GM21576 (cell line): Measurements from ENCODE around the gene DCAF11.
A peak's percentile ranks its signal among the peaks of the same experiment; 100 is the strongest.

Source experiments
- ATAC-seq: cut with Tn5 transposase; IDR thresholded peaks from one replicate; pipeline ENCODE4 v1.9.1; 2021; ENCODE audit warnings: mild to moderate bottlenecking, moderate library complexity; ENCODE audit not compliant: unreplicated experiment

Gene DCAF11

DNA sequence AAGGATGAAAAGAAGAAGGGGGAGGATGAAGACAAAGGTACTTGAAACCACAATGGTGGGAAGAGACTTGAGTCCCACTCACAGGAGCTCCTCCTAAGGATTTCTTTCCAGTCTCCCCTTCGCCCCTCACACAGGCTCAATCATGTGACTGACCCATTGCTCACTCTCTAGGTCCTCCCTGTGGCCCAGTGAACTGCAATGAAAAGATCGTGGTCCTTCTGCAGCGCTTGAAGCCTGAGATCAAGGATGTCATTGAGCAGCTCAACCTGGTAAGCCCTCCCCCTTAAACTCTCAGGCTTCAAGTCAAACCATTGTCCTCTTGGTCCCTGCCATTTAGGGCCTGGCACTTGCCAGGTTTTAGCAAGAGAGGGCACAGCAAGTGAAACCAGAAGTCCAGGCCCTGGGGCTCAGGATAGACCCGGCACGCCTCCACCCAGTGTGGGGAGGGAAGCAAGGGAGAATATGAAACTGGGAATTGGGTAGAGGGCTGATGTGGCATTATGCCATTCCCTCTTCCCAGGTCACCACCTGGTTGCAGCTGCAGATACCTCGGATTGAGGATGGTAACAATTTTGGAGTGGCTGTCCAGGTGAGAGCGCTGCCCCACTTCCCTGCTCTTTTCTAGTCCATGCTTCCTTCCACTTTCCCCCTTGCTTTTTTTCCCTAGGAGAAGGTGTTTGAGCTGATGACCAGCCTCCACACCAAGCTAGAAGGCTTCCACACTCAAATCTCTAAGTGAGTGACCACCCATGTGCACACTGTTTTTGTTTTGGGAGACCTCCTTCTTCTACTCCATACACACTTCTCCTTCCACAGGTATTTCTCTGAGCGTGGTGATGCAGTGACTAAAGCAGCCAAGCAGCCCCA is 23.2 kb downstream of the DCAF11 start:
- no peak for ATAC-seq

DNA sequence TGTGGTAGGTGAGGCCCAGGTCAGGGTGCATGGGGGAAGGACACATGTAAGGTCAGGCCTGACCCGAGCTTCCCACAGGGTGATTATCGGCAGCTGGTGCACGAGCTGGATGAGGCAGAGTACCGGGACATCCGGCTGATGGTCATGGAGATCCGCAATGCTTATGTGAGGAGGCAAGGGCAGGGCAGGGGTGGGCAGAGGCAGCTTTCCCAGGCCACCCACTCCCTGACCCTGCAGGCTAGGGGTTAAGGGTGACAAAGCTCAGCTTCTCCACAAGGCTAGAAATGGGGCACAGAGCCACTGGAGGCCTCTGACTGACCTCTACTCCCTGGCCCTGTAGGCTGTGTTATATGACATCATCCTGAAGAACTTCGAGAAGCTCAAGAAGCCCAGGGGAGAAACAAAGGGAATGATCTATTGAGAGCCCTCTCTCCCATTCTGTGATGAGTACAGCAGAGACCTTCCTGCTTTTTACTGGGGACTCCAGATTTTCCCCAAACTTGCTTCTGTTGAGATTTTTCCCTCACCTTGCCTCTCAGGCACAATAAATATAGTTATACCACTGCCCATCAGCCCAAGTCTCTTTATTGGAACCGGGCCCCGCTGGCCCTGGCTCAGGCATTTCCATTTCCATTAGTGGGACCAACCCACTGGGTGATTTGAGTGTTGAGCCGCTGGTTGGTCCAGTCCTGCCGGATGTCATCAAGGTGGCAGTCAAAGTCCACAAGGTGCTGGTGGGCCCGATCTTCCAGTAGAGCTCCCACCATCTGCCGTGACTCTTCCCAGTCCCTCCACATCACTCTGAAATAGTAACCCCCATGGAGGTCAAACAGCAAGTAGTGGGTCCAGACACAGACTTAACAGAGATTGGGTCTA is 24.1 kb downstream of the DCAF11 start:
- no peak for ATAC-seq

DNA sequence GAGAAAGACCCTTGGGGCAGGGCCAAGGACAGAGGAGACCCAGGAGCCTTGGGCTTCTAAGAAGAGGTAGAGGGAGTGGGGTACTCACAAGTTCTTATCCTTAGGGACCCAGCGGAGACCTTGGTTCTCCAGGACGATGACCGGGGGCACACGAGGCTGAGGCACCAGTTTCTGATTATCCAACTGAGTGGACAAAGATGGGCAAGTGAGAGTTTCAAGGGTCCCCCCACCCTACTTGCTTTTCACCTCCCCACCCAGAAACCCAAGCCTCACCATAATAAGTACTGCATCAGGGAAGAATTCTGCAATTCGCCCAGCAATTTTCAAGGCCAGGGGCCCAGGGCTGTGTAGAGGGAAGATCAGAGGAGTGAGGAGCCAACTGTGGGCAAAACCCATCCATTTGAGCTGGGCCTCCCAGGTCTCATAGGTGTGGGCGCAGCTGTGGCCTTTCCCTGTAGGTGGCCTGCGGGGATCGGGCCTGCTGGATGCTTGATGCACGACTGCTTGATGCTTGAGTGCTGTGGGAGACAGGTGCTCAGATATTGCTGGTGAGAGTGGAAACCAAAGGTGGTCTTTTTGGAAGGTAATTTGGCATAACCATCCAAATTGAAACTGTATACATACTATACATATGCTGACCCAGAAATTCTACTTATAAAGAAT is 24.8 kb downstream of the DCAF11 start:
- ATAC-seq, result no peak

DNA sequence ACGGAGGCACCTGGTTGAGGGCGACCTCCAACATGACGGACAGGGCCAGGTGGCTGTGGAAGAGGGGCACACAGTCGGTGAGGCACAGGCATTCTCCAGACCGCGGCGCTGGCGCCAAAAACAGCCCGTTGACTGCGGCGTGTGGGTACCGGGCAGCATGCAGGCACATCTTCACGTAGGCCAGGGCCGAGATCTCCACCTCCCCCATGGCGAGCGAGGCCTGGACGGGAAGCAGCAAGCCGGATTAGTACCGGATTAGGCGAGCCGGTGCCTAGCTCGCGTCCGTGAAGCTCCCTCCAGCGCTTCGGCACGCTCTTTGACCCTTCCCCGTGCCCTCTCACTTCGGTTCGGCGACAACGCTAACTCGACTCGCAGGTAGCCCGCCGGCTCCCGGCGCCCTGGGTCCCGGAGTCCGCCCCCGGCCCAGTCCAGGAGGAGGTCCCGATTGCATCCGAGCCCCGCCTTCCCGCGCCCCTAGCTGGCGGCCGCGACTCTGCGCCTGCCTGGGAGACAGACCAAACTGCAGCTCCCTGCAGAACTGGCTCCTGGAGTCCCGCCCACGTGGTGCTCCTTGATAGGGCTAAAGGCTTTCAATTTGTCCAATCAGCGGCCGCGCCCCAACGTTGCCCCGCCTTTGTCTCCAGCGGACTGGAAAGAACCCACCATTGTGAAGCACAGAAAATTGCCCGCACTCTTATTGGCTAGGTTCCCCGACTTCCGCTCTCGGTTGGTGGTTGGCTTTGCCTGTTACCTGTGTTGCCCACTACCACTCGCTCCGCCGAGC is 26.7 kb downstream of the DCAF11 start, which contains the start of gene EMC9:
EMC9 (minus strand) TSS at position 495 of the 784 bp plus-strand sequence; CDS start at position 208, 287 bp downstream.
- ATAC-seq, result peak; percentile 85

DNA sequence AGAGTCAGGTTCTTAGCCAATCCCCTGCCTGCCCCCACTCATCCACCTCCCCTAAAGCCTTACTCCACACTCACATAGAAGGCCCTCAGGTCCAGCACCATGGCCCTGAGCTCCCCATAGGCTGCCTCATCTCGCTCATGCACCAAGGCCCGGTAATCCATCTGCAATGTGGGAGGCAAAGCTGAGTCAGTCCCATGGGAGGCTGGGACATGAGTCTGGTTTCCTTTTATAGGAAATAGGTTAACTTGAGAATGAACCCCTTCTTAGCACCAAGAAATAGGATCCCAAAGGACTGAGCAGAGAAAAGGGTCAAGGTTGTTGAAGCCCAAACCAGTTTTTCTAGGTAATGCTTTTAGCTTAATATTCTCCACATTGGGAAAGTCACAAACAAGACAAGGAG is 28.9 kb downstream of the DCAF11 start:
- ATAC-seq, result no peak

DNA sequence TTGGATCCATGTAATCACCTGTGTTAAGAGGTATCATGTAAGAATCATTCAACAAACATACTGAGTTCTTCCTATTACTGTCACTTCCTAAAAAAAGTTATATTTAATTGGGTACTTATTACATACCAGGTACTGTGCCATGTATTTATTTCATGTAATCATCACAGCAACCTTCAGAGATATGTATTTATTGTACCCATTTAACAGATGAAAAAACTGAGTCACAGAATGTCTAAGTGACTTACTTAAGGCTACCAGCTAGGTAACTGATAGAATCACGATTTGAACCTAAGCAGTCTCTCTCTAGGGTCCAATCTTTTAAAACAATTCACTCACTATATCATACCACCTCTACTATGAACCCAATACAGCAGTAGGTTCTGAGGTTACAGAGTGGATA is 29.9 kb downstream of the DCAF11 start:
- ATAC-seq, result no peak

DNA sequence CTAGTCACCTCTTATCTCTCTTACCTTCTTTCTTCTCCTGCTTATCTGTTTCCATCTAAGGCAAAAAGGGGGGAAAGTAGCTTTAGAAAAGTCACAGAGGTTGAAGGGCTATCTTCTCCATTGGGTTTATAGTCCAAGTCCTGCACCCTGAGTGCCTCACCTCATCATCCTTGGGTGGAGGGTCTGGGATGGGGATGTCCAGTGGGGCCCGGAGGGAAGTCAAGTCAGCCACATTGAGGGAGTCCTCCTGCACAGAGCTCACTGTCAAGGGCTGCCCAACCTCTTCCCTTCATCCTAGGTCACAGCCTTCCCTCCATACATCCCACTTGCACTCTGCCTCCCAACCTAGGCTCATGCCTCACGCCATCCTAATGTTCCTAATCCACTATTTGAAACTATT is 30.6 kb downstream of the DCAF11 start:
- no peak for ATAC-seq

DNA sequence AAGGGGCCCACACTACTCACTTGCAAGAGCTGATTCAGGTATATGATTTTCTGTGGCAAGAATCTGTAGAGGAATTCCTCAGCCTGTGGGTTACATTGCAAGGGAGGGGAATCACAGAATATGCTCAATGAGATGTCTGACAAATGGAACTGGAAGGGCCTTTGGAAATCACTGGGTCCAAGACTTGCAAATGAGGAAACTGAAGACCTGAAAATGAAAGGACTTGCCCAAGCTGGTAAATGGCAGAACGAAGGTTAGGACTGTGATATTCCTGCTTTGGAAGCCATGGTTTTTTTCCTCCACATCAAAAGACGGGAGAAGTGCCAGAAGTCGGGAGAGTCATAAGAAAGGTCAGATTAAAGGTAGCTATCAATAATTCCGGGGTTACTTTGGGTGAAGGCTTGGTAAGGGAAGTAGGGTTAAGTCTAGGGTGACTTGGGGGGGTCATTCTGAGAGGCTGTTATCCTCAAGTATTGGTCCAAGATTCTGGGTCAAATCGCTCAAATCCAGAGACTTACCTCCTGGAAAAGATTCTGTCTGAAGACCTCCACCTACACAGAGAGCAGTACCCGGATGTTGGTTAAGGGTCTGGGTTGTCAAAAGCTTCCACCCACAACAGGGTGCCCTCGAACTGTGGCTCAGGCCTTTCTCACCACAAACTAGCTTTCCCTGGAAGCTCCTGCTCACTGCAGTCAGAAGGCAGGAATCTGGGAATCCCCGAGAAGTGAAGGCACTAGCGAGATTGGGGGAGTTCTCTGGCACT is 31.3 kb downstream of the DCAF11 start:
- ATAC-seq, result no peak

DNA sequence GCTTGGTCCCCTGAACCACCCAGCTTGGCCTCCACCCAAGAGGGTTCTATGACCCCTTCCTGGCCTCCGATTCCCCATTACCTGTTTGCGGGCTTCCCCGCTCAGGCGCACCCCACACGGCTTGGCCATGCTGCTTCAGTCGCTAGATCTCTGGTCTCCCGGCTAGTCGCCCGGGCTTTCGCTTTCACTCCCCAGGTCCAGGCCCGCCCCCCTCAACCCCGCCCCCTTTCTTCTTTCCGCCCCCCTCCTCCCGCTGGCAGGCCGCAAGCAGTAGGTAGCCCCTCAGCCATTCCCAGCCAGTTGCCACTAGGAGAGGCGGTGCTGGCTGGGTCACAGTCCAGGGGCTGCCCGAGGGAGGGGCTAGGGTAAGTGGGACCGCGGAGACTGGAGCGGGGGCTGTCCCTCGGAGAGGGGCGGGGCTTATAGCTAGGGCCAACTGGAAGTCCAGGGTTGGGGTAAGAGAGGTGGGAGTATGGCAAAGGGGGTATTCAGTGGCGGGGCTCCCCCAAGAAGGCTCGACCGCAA is 31.9 kb downstream of the DCAF11 start, which contains the start of gene PSME2:
PSME2 (minus strand) TSS at position 158 of the 525 bp plus-strand sequence; CDS start at position 129, 29 bp downstream.
- ATAC-seq, result peak; percentile 56

DNA sequence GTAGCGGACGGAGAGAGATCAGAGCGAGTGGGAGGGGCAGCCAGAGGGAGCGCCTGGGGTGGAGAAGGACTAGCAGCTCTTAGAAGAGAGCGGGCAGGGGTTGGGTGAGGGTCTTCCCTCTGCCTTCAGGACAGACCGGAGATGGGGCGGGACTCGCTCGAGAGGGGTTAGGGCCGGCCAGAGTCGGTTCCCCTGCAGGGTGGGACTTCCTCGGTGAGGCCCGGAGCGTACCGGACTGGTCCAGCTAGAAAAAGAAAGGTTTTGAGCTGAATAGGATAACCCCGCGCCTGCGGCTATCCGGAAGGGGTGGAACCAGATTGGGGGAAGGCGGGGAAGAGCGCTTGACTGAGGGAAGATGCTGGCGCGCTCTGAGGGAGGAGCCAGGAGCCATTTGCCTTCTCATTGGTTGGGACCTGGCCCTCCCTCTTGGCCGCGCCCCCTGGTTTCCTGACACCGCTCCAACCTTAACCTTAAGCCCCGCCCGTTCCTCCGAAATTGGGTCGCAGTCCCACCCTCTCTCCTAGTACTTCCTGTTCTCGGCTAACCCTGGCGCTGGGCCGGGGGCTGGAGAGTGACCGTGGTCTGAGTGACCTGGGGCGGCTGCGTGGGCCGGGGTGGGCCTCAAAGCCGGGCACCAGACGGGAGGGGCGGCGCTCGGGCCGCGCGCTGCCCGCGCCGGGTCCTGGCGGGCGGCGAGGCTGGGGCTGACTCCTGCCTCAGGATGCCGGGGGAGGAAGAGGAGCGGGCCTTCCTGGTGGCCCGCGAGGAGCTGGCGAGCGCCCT is 32.6 kb downstream of the DCAF11 start, which contains the start of gene RNF31:
RNF31 (plus strand) TSS at position 521 of the 783 bp plus-strand sequence; CDS start at position 722, 201 bp downstream.
- ATAC-seq, result peak; percentile 85

DNA sequence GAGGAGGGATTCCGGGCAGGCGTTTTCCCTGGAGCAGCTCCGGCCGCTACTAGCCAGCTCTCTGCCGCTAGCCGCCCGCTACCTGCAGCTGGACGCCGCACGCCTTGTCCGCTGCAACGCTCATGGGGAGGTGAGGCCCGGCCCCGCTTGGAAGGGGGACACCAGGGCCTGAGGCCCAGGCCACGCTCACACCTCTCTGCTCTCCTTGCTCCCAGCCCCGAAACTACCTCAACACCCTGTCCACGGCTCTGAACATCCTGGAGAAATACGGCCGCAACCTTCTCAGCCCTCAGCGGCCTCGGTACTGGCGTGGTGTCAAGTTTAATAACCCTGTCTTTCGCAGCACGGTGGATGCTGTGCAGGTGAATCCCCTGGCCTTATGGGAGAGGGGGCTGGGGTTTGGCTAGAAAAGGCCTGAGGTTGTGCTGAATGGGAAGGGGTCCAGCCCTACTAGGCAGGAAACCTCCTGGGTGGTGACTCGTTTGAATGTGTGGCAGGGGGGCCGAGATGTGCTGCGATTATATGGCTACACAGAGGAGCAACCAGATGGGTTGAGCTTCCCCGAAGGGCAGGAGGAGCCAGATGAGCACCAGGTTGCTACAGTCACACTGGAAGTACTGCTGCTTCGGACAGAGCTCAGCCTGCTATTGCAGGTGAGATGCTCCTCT is 33.3 kb downstream of the DCAF11 start:
- no peak for ATAC-seq

DNA sequence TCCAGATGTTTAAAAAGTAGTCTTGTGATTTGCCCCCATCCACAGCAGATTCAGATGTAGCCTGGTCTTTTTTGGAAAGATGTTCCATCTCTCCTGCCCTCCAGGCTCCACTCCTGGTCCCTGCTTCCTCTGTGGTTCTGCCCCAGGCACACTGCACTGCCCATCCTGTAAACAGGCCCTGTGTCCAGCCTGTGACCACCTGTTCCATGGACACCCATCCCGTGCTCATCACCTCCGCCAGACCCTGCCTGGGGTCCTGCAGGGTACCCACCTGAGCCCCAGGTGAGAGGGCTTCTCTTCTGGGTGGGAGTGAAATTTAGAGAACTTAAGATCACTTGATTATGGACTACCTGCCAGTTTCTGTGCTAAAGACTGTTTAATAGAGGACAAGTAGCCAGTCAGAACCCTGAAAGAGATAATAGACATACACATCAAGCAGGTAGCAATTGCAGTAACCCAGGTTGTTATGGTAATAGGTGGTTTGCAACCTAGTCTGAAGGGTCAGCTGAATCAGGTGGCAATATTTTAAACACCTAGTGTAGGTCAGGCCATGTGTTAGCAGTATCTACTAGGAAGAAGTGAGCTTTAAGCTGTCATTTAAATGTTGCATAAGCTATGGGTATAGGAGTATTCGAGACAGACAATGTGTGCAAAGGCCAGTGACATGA is 34.9 kb downstream of the DCAF11 start:
- ATAC-seq, result no peak

DNA sequence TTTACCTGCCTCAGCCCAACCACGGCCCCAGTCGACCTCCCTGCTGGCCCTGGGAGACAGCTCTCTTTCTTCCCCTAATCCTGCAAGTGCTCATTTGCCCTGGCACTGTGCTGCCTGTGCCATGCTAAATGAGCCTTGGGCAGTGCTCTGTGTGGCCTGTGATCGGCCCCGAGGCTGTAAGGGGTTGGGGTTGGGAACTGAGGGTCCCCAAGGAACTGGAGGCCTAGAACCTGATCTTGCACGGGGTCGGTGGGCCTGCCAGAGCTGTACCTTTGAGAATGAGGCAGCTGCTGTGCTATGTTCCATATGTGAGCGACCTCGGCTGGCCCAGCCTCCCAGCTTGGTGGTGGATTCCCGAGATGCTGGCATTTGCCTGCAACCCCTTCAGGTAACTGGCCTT is 35.5 kb downstream of the DCAF11 start:
- no peak for ATAC-seq

DNA sequence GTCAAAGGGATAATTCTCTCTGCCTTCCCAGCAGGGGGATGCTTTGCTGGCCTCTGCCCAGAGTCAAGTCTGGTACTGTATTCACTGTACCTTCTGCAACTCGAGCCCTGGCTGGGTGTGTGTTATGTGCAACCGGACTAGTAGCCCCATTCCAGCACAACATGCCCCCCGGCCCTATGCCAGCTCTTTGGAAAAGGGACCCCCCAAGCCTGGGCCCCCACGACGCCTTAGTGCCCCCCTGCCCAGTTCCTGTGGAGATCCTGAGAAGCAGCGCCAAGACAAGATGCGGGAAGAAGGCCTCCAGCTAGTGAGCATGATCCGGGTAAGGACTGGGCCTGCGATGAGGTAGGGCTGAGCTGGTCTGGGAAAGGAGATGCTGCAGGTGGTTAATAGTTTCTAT is 36.0 kb downstream of the DCAF11 start:
- no peak for ATAC-seq

DNA sequence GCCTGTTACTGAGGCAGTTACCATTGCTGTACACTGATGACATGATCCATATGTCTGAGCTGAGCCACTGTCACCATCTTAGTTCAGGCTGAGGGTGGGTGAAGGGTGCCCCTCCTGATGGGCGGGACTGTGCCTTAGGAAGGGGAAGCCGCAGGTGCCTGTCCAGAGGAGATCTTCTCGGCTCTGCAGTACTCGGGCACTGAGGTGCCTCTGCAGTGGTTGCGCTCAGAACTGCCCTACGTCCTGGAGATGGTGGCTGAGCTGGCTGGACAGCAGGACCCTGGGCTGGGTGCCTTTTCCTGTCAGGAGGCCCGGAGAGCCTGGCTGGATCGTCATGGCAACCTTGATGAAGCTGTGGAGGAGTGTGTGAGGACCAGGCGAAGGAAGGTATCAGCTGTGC is 36.4 kb downstream of the DCAF11 start:
- no peak for ATAC-seq

DNA sequence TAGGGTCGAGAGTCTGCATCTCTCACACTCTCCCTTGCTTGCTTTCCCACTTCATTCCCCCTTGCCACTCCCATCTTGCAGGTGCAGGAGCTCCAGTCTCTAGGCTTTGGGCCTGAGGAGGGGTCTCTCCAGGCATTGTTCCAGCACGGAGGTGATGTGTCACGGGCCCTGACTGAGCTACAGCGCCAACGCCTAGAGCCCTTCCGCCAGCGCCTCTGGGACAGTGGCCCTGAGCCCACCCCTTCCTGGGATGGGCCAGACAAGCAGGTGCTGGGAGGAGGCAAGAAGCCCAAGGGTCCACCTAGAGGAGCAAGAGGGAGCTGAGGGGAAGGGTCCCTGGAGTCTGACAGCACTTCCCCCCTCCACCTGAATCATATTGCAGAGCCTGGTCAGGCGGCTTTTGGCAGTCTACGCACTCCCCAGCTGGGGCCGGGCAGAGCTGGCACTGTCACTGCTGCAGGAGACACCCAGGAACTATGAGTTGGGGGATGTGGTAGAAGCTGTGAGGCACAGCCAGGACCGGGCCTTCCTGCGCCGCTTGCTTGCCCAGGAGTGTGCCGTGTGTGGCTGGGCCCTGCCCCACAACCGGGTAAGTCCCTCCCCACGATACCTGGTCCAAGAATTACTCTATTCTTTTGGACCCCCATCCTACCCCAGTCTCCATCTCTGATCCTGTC is 37.0 kb downstream of the DCAF11 start:
- ATAC-seq, result no peak

DNA sequence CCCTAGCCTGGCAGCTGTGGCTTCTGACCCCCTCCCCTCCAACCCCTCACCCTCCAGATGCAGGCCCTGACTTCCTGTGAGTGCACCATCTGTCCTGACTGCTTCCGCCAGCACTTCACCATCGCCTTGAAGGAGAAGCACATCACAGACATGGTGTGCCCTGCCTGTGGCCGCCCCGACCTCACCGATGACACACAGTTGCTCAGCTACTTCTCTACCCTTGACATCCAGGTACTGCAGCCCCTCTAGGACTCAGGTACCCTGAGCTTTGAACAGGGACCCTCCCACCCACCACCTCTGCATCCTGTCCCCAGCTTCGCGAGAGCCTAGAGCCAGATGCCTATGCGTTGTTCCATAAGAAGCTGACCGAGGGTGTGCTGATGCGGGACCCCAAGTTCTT is 40.5 kb downstream of the DCAF11 start:
- ATAC-seq, result no peak
